PC-3 (cell line): ENCODE measurements around the gene SAFB. TPM values are rescaled to one million over a fixed set of nuclear protein-coding genes. Genes with fewer than 3 reads are reported as not detected.
A peak's percentile ranks its signal among the peaks of the same experiment; 100 is the strongest.
"Not testable (repeated sequence)": the region's sequence is repeated elsewhere in the genome, so short reads cannot be mapped to it uniquely, and the experiment has no call there.

Experiments used
- ATAC-seq: fragments of 200-7000 bp; cut with Tn5 transposase; 2 replicates; pipeline ENCODE4 v1.9.1; 2020; ENCODE audit warnings: mild to moderate bottlenecking, moderate library complexity
- BruUV-seq: library from RNA; stranded (reverse); fragments of 400-500 nt; replicated peaks from 2 replicates; lab custom pipeline; 2021; lab: Mats Ljungman, UMichigan
- CTCF ChIA-PET: fragments of 300-600 bp; sonication (Branson Sonifier 250); formaldehyde crosslinking; loops from one replicate; lab custom pipeline; 2022; ENCODE audit warnings: antibody characterized with exemption; lab: Charles Lee
- POLR2A ChIA-PET: fragments of 300-600 bp; sonication (Branson Sonifier 250); formaldehyde crosslinking; loops from one replicate; lab custom pipeline; 2022; ENCODE audit warnings: antibody characterized with exemption; ENCODE audit not compliant: unreplicated experiment; lab: Charles Lee
- DNase-seq: peaks from one replicate; pipeline ENCODE4 v3.0.0-alpha.2; 2015
- H2AFZ ChIP-seq: fragments of 300-600 bp; sonication (generic); 2 replicates; pipeline ENCODE4 v1.6.0; 2016; ENCODE audit warnings: antibody characterized with exemption, low read length
- H3F3A ChIP-seq: fragments of 300-600 bp; sonication (generic); one replicate; pipeline ENCODE4 v1.6.0; 2017; ENCODE audit warnings: antibody characterized with exemption, low read length, control low read depth, mild to moderate bottlenecking; ENCODE audit not compliant: unreplicated experiment
- H3K27ac ChIP-seq: fragments of 300-600 bp; sonication (generic); 2 replicates; pipeline ENCODE4 v1.5.1; 2016; ENCODE audit warnings: mild to moderate bottlenecking, low read length
- H3K27me3 ChIP-seq: fragments of 300-600 bp; sonication (generic); 2 replicates; pipeline ENCODE4 v1.6.1; 2016; ENCODE audit warnings: low read length, mixed read lengths
- H3K36me3 ChIP-seq: fragments of 300-600 bp; sonication (generic); 2 replicates; pipeline ENCODE4 v1.6.1; 2016; ENCODE audit warnings: low read depth, mixed run types, low read length, mixed read lengths
- H3K4me1 ChIP-seq: fragments of 300-600 bp; sonication (generic); 2 replicates; pipeline ENCODE4 v1.5.1; 2016; ENCODE audit warnings: low read length; ENCODE audit not compliant: insufficient read depth
- H3K4me2 ChIP-seq: fragments of 300-600 bp; sonication (generic); 2 replicates; pipeline ENCODE4 v1.6.0; 2016; ENCODE audit warnings: low read length
- H3K4me3 ChIP-seq: fragments of 300-600 bp; sonication (generic); 2 replicates; pipeline ENCODE4 v1.5.1; 2016; ENCODE audit warnings: mild to moderate bottlenecking, low read length, mixed read lengths
- H3K79me2 ChIP-seq: fragments of 300-600 bp; sonication (generic); 2 replicates; pipeline ENCODE4 v1.6.1; 2017; ENCODE audit warnings: low read length, mixed read lengths
- H3K9ac ChIP-seq: fragments of 300-600 bp; sonication (generic); 2 replicates; pipeline ENCODE4 v1.6.0; 2016; ENCODE audit warnings: mild to moderate bottlenecking, low read length
- H3K9me2 ChIP-seq: fragments of 300-600 bp; sonication (generic); replicated peaks from 2 replicates; pipeline ENCODE4 v1.6.1; 2016; ENCODE audit warnings: mixed run types, low read length, mixed read lengths
- H3K9me3 ChIP-seq: fragments of 300-600 bp; sonication (generic); 2 replicates; pipeline ENCODE4 v1.6.1; 2016; ENCODE audit warnings: low read length, mixed read lengths
- H4K20me1 ChIP-seq: fragments of 300-600 bp; sonication (generic); 2 replicates; pipeline ENCODE4 v1.6.1; 2016; ENCODE audit warnings: low read length, mixed read lengths
- CTCF ChIP-seq: fragments of 300-600 bp; sonication (generic); conservative IDR thresholded peaks from 2 replicates; pipeline ENCODE4 v1.5.1; 2017; ENCODE audit warnings: antibody characterized with exemption, low read depth, mild to moderate bottlenecking, low read length
- EZH2 ChIP-seq: fragments of 300-600 bp; sonication (generic); IDR thresholded peaks from one replicate; pipeline ENCODE4 v1.6.1; 2017; ENCODE audit warnings: antibody characterized with exemption, mild to moderate bottlenecking, low read length; ENCODE audit not compliant: unreplicated experiment
- EZH2phosphoT487 ChIP-seq: fragments of 300-600 bp; sonication (generic); IDR thresholded peaks from 2 replicates; pipeline ENCODE4 v1.6.1; 2018; ENCODE audit warnings: mild to moderate bottlenecking, antibody characterized with exemption, low read length, borderline replicate concordance
- intact Hi-C: fragments of 100-400 bp; cut with micrococcal nuclease; formaldehyde crosslinking; loops from 2 replicates; pipeline ENCODE4 v1.9.0; 2023
- total RNA-seq: library from RNA; depleted of rRNA; stranded (reverse); fragments of >200 nt; gene quantifications from 2 replicates; pipeline ENCODE4 v1.2.3, GENCODE V29; 2014

The SAFB gene
- total RNA-seq, 1 experiment from 2014 or later, result 94.9 TPM

DNA sequence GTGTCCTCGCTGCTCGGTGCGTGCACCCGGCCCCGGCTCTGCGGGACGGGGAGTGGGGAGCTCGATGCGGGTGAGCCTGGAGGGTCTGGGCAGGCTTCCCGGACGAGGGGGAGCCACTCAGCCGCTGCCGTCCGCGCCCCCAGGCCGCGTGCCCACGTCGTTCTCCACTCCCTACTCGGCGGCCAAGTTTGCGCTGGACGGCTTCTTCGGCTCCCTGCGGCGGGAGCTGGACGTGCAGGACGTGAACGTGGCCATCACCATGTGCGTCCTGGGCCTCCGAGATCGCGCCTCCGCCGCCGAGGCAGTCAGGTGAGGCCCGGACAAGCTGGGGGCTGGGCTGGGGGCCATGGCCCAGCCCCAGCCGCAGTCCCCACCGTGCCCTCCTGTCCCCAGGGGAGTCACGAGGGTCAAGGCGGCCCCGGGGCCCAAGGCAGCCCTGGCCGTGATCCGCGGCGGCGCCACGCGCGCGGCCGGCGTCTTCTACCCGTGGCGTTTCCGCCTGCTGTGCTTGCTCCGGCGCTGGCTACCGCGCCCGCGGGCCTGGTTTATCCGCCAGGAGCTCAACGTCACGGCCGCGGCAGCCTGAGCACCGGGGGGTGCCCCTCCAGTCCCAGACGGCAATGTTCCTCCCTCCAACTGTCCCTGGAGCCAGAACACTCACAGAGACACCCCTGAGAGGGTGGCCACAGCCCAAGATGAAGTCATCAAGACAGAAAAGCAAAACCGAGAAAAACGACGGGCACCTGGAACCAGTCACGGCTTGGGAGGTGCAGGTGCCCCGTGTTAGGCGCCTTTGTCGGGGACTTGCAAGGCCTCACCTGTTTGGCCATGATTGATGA lies 64.7 kb downstream of the SAFB start:
- ChIA-PET POLR2A (interaction anchor here (0.7 to 1.1 kb wide), 2 partner anchors 13 to 65 kb away, joined by 3 to 14 read pairs; partner anchors contain the start of genes SAFB and SAFB2), CTCF (interaction anchor here (0.6 to 1.5 kb wide), 4 partner anchors 15 to 140 kb away, joined by 3 to 8 read pairs (median 5); partner anchors contain the start of genes CATSPERD, LONP1 and SAFB2)
- intact Hi-C loops, result loop anchor here (10.0 kb wide), 2 partner anchors 107 to 1847 kb away; partner anchors contain the start of genes DUS3L and PNPLA6
- H3K9me2 ChIP-seq, result no peaks in the 10 kb centered on the region
- H3K4me1 ChIP-seq, result peaks cover 7% of the 10 kb centered on the region
- BruUV-seq, result no TSS peak
- no peaks in the 10 kb centered on the region for H3K9me3 ChIP-seq
- H3F3A ChIP-seq, result peaks cover 8% of the 10 kb centered on the region
- no peak overlapping the region for H3K27ac ChIP-seq
- H3K9ac ChIP-seq, result no peak overlapping the region
- H4K20me1 ChIP-seq, result peaks cover 21% of the 10 kb centered on the region
- H3K4me3 ChIP-seq, result peak overlapping the region; percentile 71; the same call in 1 of the 2 replicates
- H3K4me2 ChIP-seq, result peak overlapping the region; percentile 91
- H3K36me3 ChIP-seq, result peaks cover 19% of the 10 kb centered on the region
- peaks cover 25% of the 10 kb centered on the region for H3K79me2 ChIP-seq
- no peak for DNase-seq
- H3K27me3 ChIP-seq, result no peaks in the 10 kb centered on the region
- TF ChIP-seq CTCF, result no peak
- no peak for TF ChIP-seq EZH2
- TF ChIP-seq EZH2phosphoT487, result no peak
- peak overlapping the region; percentile 92 for H2AFZ ChIP-seq
- ATAC-seq, result no peak

DNA sequence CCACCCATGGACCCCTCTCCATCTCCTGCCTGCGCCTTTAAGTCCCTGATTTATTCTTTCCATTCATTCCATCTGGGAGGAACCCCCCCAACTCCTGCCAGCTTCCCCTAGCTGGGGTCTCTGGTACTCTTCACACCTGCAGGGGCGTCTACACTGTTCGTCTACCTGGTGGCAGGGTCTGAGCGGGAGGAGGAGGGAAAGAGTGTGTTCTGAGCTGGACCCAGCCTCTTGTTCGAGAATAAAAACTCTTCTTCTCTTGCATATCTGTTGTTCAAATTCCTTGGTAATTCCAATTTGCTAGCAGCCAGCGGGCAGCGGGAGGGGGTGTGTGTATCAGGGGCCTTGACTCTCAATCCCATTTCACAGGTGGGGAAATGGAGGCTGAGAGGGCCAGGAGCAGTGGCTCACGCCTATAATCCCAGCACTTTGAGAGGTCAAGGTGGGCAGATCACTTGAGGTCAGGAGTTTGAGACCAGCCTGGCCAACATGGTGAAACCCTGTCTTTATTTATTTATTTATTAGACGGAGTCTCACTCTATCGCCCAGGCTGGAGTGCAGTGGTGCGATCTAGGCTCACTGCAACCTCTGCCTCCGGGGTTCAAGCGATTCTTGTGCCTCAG lies 65.5 kb downstream of the SAFB start:
- POLR2A ChIA-PET, H3K27ac ChIP-seq, DNase-seq, H3K9ac ChIP-seq, H3K27me3 ChIP-seq, H3K9me2 ChIP-seq, H3K9me3 ChIP-seq, H2AFZ ChIP-seq, H3K4me2 ChIP-seq, H3K4me3 ChIP-seq, BruUV-seq, ATAC-seq, H3K4me1 ChIP-seq: not testable (repeated sequence)
- Histone ChIP-seq H3K79me2 (peaks cover 33% of the 10 kb centered on the region), H4K20me1 (peaks cover 29% of the 10 kb centered on the region), H3K36me3 (peaks cover 27% of the 10 kb centered on the region), H3F3A (peaks cover 14% of the 10 kb centered on the region)
- CTCF ChIA-PET, result interaction anchor here (0.5 kb wide), 1 partner anchor 50 kb away, joined by 7 read pairs; no protein-coding TSS in a partner anchor
- intact Hi-C loops, result loop anchor here (10.0 kb wide), 2 partner anchors 106 to 1846 kb away; partner anchors contain the start of genes DUS3L and PNPLA6
